Stimulated activated CD8-positive, alpha-beta memory T cell treated with anti-CD3 and anti-CD28 coated beads, Interleukin-4, amount 100 ng/mL, for 1 hour (primary cell): ENCODE data around the gene ZDBF2.
A peak's percentile ranks its signal among the peaks of the same experiment; 100 is the strongest.
"Not testable (repeated sequence)": the region's sequence is repeated elsewhere in the genome, so short reads cannot be mapped to it uniquely, and the experiment has no call there.

Experiments used
- DNase-seq, 2 donors: peaks; one replicate each; pipeline ENCODE4 v3.0.0-alpha.2; 2020; ENCODE audit warnings: low read depth in 2 of 2, low spot score in 1 of 2

ZDBF2 gene

DNA sequence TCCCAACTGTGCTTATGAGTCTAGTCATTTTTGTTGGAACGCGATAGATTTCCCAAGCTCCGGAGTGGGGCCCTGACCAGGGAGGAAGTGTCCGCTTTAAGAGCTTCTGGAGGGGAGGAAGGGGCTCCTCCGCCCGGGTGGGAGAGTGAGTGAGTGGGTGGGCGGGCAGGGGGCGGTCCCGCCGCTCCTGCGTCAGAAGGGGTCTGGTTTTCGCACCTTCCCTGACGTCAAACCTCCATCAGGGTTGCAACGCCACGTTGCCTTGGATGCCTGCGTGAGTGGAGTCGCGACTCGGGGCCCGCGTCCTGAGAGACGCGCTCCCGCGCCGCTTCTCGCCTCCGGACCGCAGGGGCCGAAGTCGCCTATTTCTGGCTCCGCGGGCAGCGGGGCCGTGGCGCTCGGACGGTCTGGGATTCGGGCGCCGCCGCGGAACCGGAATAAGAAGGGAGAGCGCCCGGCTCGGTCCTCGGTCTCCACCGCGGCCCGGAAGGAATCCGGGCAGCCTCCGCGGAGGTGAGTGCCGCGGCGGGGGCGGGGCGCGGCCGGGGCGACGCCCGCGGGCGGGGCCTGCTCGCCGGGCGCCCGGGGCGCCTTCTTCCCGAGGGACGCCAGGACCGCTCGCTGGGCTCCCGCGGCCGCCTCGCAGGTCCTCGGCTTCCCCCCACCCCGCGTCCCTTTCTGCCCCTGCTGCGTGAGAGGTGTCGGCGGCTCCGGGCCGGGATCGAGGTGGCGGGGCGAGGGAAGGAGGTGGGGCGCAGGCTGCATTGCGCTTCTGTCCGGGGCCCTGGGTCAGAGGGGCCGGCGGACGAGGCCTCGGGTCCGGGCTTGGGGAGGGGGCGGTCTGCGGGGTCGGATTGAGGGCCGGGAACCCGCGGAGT, at the start of gene ZDBF2:
Gene ZDBF2 (plus strand): TSS at position 230 of the 878 bp plus-strand sequence. CDS start 7,187 bp downstream, outside the sequence.
- DNase-seq, result peak in 1 of 2 donors; percentile 4

GRCh38 chr2:206225435-206226232, 48.8 kb upstream of the ZDBF2 start:
- no peak for DNase-seq

DNA sequence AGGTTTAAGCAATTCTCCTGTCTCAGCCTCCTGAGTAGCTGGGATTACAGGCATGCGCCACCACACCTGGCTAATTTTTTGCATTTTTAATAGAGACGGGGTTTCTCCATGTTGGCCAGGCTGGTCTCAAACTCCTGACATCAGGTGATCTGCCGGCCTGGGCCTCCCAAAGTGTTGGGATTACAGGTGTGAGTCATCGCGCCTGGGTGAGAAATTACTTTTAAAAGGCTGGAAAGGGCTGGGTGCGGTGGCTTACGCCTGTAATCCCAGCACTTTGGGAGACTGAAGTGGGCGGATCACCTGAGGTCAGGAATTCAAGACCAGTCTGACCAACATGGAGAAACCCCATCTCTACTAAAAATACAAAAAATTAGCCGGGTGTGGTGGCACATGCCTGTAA, 45.8 kb upstream of the ZDBF2 start:
- not testable (repeated sequence) for DNase-seq

DNA sequence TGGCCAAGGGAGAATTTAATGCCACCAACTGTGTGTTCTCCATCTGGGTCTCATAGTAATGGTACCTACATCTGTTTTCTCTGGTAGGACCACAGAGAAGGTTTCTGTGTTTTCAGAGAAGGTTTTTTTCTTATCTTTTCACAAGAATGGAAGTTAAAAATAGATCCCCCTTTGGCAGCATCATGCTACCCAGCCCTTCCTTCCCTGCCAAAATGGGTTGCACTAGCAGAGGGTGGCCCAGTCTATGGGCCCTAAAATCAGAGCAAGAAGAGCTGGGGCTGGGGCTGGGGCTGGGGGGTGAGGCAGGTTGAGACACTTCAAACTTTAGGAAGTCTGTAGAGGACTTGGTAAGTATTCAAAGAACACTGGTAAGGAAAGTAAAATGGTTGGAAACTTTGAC, 44.8 kb upstream of the ZDBF2 start:
- no peak for DNase-seq

DNA sequence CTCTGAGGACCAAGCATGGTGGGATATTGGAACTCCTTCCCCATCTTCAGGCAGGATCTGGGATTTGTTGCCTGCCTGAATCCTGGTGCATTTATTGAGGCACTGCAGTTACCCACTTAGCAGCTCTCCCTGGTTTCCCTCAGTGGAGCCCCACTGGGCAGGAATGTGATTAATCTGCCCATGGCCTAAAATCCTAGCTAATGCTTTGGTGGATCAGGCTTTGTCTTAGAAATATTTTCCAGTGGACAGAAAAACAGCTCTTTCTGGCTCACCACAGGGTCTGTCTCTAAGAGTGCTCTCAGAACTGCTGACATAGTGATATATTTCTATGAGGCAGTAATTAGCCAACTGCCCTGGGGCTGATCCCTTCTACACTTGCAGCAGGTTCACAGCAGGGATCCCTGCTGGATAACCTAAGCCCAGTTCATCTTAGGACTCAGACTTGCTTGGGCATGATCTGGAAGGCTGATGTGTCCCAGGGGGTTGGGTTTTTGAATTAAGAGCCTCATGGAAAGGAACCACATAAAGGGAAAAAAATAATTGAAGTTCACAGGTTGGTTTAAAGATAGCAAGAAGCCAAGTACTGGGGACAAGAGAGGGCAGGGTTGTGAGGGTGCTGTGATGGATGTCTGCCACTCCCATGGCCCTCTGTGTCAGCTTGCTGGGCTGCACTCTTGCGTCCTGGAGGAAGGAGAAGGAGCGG, 44.3 kb upstream of the ZDBF2 start:
- DNase-seq, result no peak

- DNase-seq, result no peak
These were observed 42.7 kb upstream of the ZDBF2 start for GRCh38 chr2:206231669-206232286.

DNA sequence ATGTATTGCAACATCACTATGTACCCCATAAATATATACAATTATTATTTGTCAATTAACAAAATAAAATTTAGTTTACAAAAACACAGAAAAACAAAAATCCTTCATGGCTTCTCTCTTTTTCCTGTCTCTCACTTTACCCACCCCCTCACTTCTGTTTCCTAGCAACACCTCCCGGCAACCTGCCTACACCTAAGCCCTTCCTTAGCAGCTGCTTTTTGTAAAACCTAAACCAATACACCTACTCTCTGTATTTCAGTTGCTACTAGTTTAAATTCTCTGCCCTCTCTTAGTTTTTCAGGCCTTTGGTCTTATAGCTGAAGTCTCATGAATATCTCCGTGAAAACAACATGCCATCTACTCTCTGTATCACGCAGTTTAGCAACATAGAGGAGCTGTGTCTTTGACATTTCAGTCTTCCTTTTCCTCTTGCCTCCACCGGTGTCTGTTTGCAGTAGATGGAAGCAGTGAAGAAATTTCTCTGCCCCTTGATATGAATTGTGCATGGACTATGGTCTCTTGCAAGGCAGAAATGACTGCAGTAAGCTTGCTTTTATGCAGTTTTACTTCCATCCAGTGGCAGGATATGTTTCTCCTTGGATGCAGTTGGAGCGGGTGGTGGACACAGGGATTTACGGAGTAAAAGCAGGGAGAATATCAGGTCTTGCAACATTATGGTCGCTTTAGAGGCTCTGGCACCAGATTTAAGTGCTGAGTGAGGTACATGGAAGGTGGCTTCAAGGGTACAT, 42.0 kb upstream of the ZDBF2 start:
- DNase-seq, result no peak

DNA sequence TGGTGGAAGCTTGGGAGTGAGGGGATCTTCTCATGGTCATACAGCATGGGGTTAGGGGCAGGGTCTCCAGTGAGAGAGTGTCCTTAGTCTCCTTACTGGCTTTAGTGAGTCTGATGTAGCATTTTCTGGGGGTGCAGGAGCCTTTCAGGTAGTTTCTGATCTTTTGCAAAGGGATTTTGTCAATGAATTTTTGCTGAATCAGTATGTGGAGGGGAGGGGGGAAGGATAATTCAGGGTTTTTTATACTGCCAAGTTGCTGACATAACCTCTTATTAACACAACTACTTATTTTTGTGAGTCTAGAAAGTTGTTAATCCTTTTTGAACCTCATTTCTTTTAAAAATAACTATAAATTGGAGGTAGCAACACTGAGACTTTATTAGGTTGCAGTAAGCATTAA, 35.3 kb upstream of the ZDBF2 start:
- no peak for DNase-seq

- DNase-seq, result no peak
These were observed 34.1 kb upstream of the ZDBF2 start for GRCh38 chr2:206240327-206240726.

- DNase-seq, result no peak
These were observed 32.7 kb upstream of the ZDBF2 start for GRCh38 chr2:206241736-206242135.

DNA sequence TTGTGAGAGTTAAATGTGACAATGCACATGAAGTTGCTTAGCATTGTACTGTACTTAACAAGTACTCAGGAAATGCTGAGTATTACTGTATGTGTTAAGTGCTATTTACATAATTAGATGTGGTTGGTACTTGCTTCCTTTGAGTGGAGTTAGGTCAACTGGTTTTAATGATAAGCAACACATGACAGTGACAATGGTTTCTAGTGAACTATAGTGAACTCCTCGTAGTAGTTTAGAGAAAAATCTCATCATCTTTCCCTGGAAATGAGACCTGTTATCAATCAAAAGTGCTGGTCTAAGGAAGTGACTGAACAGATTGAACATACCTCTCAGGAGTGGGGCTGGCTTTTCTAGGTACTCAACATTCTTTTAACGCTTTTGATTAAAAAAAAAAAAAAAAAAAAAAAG, 29.2 kb upstream of the ZDBF2 start:
- no peak for DNase-seq

DNA sequence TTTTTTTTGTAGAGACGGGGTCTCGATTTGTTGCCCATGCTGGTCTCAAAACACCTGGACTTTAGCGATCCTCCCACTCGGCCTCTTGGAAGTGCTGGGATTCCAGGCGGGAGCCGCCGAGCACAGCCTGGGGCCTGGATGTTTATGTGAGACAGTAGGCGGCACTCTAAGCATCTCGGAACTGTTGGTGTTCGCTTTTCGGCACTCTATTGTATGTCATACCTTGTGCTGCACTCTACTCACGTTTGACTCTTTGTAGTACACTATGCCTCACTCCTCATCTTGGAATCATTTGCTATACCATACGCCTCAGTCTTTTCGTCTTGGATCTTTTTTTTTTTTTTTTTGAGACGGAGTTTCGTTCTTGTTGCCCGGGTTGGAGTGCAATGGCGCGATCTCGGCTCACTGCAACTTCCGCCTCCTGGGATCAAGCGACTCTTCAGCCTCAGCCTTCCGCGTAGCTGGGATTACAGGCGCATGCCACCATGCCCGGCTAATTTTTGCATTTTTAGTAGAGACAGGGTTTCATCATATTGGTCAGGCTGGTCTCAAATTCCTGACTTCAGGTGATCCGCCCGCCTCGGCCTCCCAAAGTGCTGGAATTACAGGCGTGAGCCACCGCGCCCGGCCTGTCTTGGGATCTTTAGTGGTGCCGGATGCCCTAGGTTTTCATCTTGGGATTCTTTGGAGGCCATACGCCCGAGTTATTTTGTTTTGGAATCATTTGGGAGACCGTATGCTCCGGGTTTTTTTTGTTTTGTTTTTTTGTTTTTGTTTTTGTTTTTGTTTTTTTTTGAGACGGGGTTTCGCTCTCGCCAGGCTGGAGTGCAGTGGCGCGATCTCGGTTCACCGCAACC, 24.2 kb upstream of the ZDBF2 start:
- DNase-seq, result no peak

DNA sequence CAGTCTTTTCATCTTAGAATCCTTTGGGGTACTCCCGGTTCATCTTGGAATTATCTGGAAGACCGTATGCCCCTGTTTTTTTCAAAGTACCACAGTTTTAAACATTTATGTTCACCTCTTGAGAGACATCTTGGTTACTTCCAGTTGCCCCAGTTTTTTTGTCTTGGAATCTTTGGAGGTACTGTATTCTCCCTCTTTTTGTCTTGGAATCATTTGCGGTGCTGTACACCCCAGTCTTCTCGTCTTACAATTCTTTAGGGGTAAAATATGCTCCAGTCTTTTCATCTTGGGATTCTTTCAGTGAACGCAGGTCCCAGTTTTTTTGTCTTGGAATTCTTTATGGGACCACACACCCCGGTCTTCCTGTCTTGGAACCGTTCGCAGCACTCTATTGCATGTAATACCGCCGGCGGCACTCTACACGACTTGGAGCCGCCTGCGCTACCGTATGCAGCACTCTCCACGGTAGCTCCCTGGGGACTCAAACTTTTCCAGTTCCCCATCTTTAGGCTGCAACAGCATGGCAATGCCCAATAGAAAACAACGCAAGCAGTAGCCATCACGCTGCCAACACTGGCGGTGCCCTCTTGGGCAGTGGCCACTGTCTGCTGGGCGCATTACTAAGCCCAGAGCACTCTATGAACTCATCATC, 21.2 kb upstream of the ZDBF2 start:
- no peak for DNase-seq

GRCh38 chr2:206253777-206254166, 20.7 kb upstream of the ZDBF2 start:
- no peak for DNase-seq

DNA sequence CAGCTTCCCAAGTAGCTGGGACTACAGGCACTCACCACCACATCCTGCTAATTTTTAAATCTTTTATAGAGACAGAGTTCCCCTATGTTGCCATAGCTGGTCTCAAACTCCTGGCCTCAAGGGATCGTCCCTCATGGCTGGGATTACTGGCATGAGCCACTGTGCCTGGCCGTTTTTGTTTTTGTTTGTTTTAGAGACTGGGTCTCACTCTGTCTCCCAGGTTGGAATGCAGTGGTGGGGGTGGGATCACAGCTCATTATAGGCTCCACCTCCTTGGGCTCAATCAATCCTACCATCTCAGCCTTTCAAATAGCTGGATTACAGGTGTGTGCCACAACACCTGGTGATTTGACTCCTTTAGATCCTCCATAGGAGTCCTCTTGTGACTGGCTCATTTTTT, 19.5 kb upstream of the ZDBF2 start:
- no peak for DNase-seq

DNA sequence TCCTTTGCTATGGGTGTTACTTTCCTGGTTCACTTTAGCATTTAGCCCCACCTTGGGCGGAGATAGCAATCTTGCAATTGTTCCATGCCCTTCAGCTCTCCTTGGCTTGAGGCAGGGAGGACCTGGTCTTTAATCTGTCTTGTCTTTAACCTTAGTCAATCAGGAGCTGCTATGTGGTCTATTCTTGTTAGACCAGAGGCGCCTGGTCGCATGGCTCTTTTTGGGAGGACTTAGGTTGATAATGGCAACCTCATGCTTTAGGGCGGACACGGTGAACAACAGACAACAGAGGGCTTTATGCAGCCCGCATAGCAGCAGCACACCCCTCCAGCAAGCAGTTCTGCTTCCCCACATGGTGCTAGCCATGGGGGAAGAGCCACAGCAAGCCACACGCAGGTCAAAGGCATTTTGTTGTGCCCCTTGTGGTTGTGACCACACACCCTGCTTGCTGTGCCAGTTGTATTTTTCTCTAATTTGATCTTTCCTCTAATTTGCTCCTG, 17.7 kb upstream of the ZDBF2 start:
- no peak for DNase-seq

- DNase-seq, result no peak
These were observed 17.1 kb upstream of the ZDBF2 start for GRCh38 chr2:206257350-206257749.

DNA sequence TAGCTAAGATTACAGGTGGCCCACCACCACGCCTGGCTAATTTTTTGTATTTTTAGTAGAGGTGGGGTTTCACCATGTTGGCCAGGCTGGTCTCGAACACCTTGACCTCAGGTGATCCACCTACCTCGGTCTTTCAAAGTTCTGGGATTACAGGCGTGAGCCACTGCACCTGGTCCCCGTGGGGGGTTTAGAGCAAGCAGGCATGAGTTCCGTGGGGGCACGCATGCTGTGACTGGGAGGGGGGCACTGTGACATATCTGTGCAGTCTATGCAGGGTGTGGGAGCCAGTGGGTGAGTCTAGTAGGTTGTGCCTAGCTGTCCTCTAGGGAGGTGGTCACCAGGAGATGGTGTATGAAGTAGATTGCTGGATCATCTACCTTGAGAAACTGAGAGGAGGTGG, 16.6 kb upstream of the ZDBF2 start:
- DNase-seq, result no peak

GRCh38 chr2:206258615-206259014, 15.8 kb upstream of the ZDBF2 start:
- not testable (repeated sequence) for DNase-seq
